IMR-90 (cell line): ENCODE data around the gene APH1A. TPM values are rescaled to one million over a fixed set of nuclear protein-coding genes. Genes with fewer than 3 reads are reported as not detected.

ENCODE experiments used
- ATAC-seq: fragments of 200-7000 bp; cut with Tn5 transposase; 2 replicates; pipeline ENCODE4 v1.9.1; 2020; ENCODE audit warnings: low read depth, mild to moderate bottlenecking, moderate library complexity
- BruUV-seq: library from RNA; stranded (reverse); fragments of 400-500 nt; replicated peaks from 2 replicates; lab custom pipeline; 2021; lab: Mats Ljungman, UMichigan
- CTCF ChIA-PET: fragments of 300-600 bp; formaldehyde crosslinking; extraction: SDS; loops from one replicate; lab custom pipeline; 2021; ENCODE audit warnings: antibody characterized with exemption; lab: Yijun Ruan, JAX
- POLR2A ChIA-PET: fragments of 300-600 bp; sonication (Branson Sonifier 250); formaldehyde crosslinking; loops from one replicate; lab custom pipeline; 2022; ENCODE audit warnings: antibody characterized with exemption; ENCODE audit not compliant: unreplicated experiment; lab: Charles Lee
- DNase-seq: peaks from one replicate; pipeline ENCODE4 v3.0.0; 2013
- H2AFZ ChIP-seq: replicated peaks from 2 replicates; pipeline ENCODE3; 2013; ENCODE audit warnings: low read length, mild to moderate bottlenecking; ENCODE audit not compliant: poor library complexity
- H2AK5ac ChIP-seq: 2 replicates; pipeline ENCODE4 v1.6.1; 2013; ENCODE audit warnings: low read depth, low read length, inconsistent platforms
- H2AK9ac ChIP-seq: replicated peaks from 2 replicates; pipeline ENCODE3; 2013; ENCODE audit warnings: mild to moderate bottlenecking, low read depth, low read length, moderate library complexity; ENCODE audit not compliant: poor library complexity
- H2BK120ac ChIP-seq: 2 replicates; pipeline ENCODE4 v1.6.1; 2013; ENCODE audit warnings: low read depth, low read length, inconsistent platforms
- H2BK15ac ChIP-seq: 3 replicates; pipeline ENCODE4 v1.6.1; 2013; ENCODE audit warnings: low read depth, low read length, inconsistent platforms
- H2BK20ac ChIP-seq: 2 replicates; pipeline ENCODE4 v1.6.1; 2013; ENCODE audit warnings: low read depth, mild to moderate bottlenecking, inconsistent platforms, low read length, moderate library complexity
- H2BK5ac ChIP-seq: 2 replicates; pipeline ENCODE4 v1.6.1; 2013; ENCODE audit warnings: mild to moderate bottlenecking, low read depth, low read length, inconsistent platforms; ENCODE audit not compliant: poor library complexity, severe bottlenecking
- H3K14ac ChIP-seq: replicated peaks from 2 replicates; pipeline ENCODE4 v1.6.1; 2013; ENCODE audit warnings: low read depth, low read length, inconsistent platforms
- H3K18ac ChIP-seq: 2 replicates; pipeline ENCODE4 v1.6.1; 2013; ENCODE audit warnings: low read depth, low read length, control low read depth
- H3K23ac ChIP-seq: 2 replicates; pipeline ENCODE4 v1.6.1; 2013; ENCODE audit warnings: low read depth, low read length, inconsistent platforms
- H3K27ac ChIP-seq: 2 replicates; pipeline ENCODE4 v1.5.1; 2013; ENCODE audit warnings: mild to moderate bottlenecking, control low read depth, low read length; ENCODE audit not compliant: insufficient read depth
- H3K27me3 ChIP-seq: 2 replicates; pipeline ENCODE4 v1.6.1; 2013; ENCODE audit warnings: low read length; ENCODE audit not compliant: control insufficient read depth, insufficient read depth
- H3K36me3 ChIP-seq: 2 replicates; pipeline ENCODE4 v1.6.1; 2013; ENCODE audit warnings: low read length, mixed read lengths; ENCODE audit not compliant: control insufficient read depth, insufficient read depth
- H3K4ac ChIP-seq: 2 replicates; pipeline ENCODE4 v1.6.1; 2013; ENCODE audit warnings: low read depth, low read length, inconsistent platforms
- H3K4me1 ChIP-seq: 2 replicates; pipeline ENCODE4 v1.6.1; 2013; ENCODE audit warnings: low read length, mixed read lengths; ENCODE audit not compliant: control insufficient read depth, insufficient read depth
- H3K4me2 ChIP-seq: 2 replicates; pipeline ENCODE4 v1.6.1; 2013; ENCODE audit warnings: low read depth, mild to moderate bottlenecking, control low read depth, low read length, moderate library complexity
- H3K4me3 ChIP-seq: 2 replicates; pipeline ENCODE4 v1.5.1; 2013; ENCODE audit warnings: low read depth, mild to moderate bottlenecking, control low read depth, low read length, moderate library complexity; ENCODE audit not compliant: insufficient read depth
- H3K56ac ChIP-seq: 2 replicates; pipeline ENCODE4 v1.6.1; 2013; ENCODE audit warnings: low read length, inconsistent platforms; ENCODE audit not compliant: insufficient read depth; ENCODE audit errors: extremely low read depth
- H3K79me1 ChIP-seq, 2 experiments: 2 replicates each; pipeline ENCODE4 v1.6.1; 2013; ENCODE audit warnings: low read length in 2 of 2, inconsistent platforms in 1 of 2, low read depth in 1 of 2
- H3K9ac ChIP-seq: 2 replicates; pipeline ENCODE4 v1.6.1; 2013; ENCODE audit warnings: low read depth, low read length, control low read depth
- H3K9me1 ChIP-seq: 2 replicates; pipeline ENCODE4 v1.6.1; 2013; ENCODE audit warnings: low read length, inconsistent platforms; ENCODE audit not compliant: insufficient read depth
- H3K9me3 ChIP-seq: 2 replicates; pipeline ENCODE4 v1.6.1; 2013; ENCODE audit warnings: low read length; ENCODE audit not compliant: control insufficient read depth, insufficient read depth
- H4K20me1 ChIP-seq: 2 replicates; pipeline ENCODE4 v1.6.1; 2013; ENCODE audit warnings: low read length, inconsistent platforms; ENCODE audit not compliant: insufficient read depth
- H4K5ac ChIP-seq: 2 replicates; pipeline ENCODE4 v1.6.1; 2013; ENCODE audit warnings: mild to moderate bottlenecking, low read depth, low read length, control low read depth
- H4K8ac ChIP-seq, 2 experiments: 2 replicates each; pipeline ENCODE4 v1.6.1; 2013; ENCODE audit warnings: low read depth in 2 of 2, low read length in 2 of 2, control low read depth in 1 of 2, inconsistent platforms in 1 of 2
- H4K91ac ChIP-seq: 2 replicates; pipeline ENCODE4 v1.6.1; 2013; ENCODE audit warnings: low read depth, low read length, inconsistent platforms; ENCODE audit not compliant: insufficient read depth
- BHLHE40 ChIP-seq: fragments of 150-350 bp; IDR thresholded peaks from 2 replicates; pipeline ENCODE4 v1.6.1; 2016; ENCODE audit warnings: mild to moderate bottlenecking, low read depth, low read length
- CEBPB ChIP-seq: IDR thresholded peaks from 2 replicates; pipeline ENCODE4 v1.6.1; 2012; ENCODE audit warnings: low read depth, low read length, improper control_type of control experiment
- CHD1 ChIP-seq: IDR thresholded peaks from 2 replicates; pipeline ENCODE4 v1.6.1; 2012; ENCODE audit warnings: low read depth, low read length, improper control_type of control experiment
- CTCF ChIP-seq: conservative IDR thresholded peaks from 2 replicates; pipeline ENCODE4 v1.5.1; 2012; ENCODE audit warnings: mild to moderate bottlenecking, low read depth, low read length, improper control_type of control experiment
- ELK1 ChIP-seq: fragments of 150-350 bp; IDR thresholded peaks from 2 replicates; pipeline ENCODE4 v1.6.1; 2016; ENCODE audit warnings: low read depth, mild to moderate bottlenecking, low read length, moderate library complexity, borderline replicate concordance
- FOS ChIP-seq: fragments of 150-350 bp; IDR thresholded peaks from 2 replicates; pipeline ENCODE4 v1.6.1; 2016; ENCODE audit warnings: low read depth, low read length
- MAFK ChIP-seq: IDR thresholded peaks from 2 replicates; pipeline ENCODE4 v1.6.1; 2012; ENCODE audit warnings: low read depth, low read length, improper control_type of control experiment
- MAZ ChIP-seq: IDR thresholded peaks from 2 replicates; pipeline ENCODE4 v1.6.1; 2012; ENCODE audit warnings: low read depth, mild to moderate bottlenecking, low read length, improper control_type of control experiment, moderate library complexity, borderline replicate concordance
- MXI1 ChIP-seq: IDR thresholded peaks from 2 replicates; pipeline ENCODE4 v1.6.1; 2012; ENCODE audit warnings: low read depth, mild to moderate bottlenecking, low read length, moderate library complexity, borderline replicate concordance
- NFE2L2 ChIP-seq: fragments of 150-350 bp; IDR thresholded peaks from 2 replicates; pipeline ENCODE4 v1.6.1; 2016; ENCODE audit warnings: low read depth, mild to moderate bottlenecking, low read length
- POLR2A ChIP-seq: IDR thresholded peaks from 2 replicates; pipeline ENCODE4 v1.6.1; 2012; ENCODE audit warnings: mild to moderate bottlenecking, low read depth, low read length
- RFX5 ChIP-seq: IDR thresholded peaks from 2 replicates; pipeline ENCODE4 v1.8.0; 2012; ENCODE audit warnings: low read depth, mild to moderate bottlenecking, low read length, moderate library complexity
- SMC3 ChIP-seq: fragments of 150-350 bp; IDR thresholded peaks from 2 replicates; pipeline ENCODE4 v1.6.1; 2016; ENCODE audit warnings: low read depth, mild to moderate bottlenecking, antibody characterized with exemption, low read length, moderate library complexity
- WGBS, 2 experiments: methylation state at CpG; one replicate each; pipeline versions ENCODE4 v1.1.5 to v1.1.7; 2013; ENCODE audit warnings: missing lambda C conversion rate in 2 of 2; ENCODE audit not compliant: insufficient read length in 1 of 2; ENCODE audit errors: extremely low coverage in 2 of 2; 5-methylcytosine and 5-hydroxymethylcytosine counted together
- dilution Hi-C: fragments of 300-500 bp; cut with HindIII; formaldehyde crosslinking; loops from one replicate; pipeline ENCODE4 v1.14.3; 2018; ENCODE audit warnings: low sequenced_read_pairs; ENCODE audit not compliant: unreplicated experiment
- in situ Hi-C: fragments of 300-500 bp; cut with MboI; formaldehyde crosslinking; loops from 3 replicates; pipeline ENCODE4 v1.14.3; 2019; ENCODE audit warnings: low sequenced_read_pairs, inconsistent platforms, mixed read lengths
- intact Hi-C: fragments of 100-400 bp; cut with micrococcal nuclease; formaldehyde crosslinking; loops from 2 replicates; pipeline ENCODE4 v1.10.0; 2022
- polyA plus RNA-seq, 3 experiments: library from polyadenylated mRNA; depleted of rRNA; stranded (reverse); fragments of >200 nt; gene quantifications; 2 replicates each; pipeline ENCODE4 v1.2.3, GENCODE V29; 2012; ENCODE audit warnings: low replicate concordance in 1 of 3
- total RNA-seq: library from RNA; depleted of rRNA; stranded (reverse); fragments of >200 nt; gene quantifications from 2 replicates; pipeline ENCODE4 v1.2.3, GENCODE V29; 2012
- TF ChIP-seq, protein P1 (sequence below): fragments of 150-350 bp; IDR thresholded peaks from 2 replicates; pipeline ENCODE4 v1.6.1; 2017; ENCODE audit warnings: mild to moderate bottlenecking, antibody characterized with exemption, low read length, low read depth

The APH1A gene
- total and polyA plus RNA-seq, 2 of the 4 experiments (the other 2 are of a cell fraction): 62.0 to 94.2 TPM

DNA sequence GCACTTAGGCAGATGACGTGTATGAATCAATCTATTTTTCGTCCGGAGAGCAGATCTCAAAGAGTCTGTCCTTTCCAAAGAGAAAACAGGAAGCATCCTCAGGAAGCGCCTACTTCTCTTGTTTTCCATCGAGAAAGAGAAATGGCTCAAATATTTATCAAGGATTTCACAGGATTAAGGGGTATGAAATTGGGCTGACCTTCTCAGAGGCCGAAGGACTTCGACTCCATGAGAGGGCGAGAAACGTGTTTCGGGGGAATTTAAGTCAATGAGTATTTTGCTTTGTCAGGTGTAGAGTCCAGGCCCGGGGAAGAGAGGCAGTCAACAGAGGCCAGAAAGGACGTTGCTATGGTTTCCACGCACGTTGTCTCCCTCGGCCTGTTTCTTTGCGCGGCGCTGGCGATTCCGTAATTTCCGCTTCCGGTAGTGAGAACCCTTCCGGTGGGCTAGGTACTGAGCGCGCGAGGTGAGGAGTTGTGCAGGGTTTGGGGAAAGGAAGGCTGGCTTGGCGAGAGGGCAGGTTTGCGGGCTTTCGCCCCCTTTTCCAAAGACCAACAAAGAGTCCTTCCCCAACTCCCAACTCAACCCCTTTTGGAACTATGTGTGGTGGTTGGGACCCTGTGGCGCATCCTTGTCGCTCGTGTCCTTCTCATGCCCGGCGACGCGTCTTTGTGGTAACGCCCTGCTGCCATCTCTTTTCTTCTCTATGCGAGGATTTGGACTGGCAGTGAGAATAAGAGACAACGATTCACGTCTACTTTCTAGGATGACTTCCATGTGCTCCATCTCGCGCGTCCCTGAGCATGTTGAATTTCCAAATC, 24.8 kb upstream of the APH1A start, which contains the start of gene MRPS21:
Gene MRPS21, plus strand, starts transcription at position 429 of the 821 bp plus-strand sequence. CDS start 506 bp downstream, outside the sequence.
- H3K56ac ChIP-seq: peak within 1 kb of the TSS; percentile 61
- H2AK5ac ChIP-seq: peak within 1 kb of the TSS; percentile 72
- CTCF ChIA-PET: no interaction called here
- peak within 1 kb of the TSS; percentile 100 for H4K5ac ChIP-seq
- peak within 1 kb of the TSS; percentile 83 for H4K91ac ChIP-seq
- H2BK5ac ChIP-seq: peak within 1 kb of the TSS; percentile 80
- peak within 1 kb of the TSS; percentile 76 for H3K18ac ChIP-seq
- H3K4me1 ChIP-seq: peaks cover 2% of the 10 kb centered on the region; the same call in 1 of the 2 replicates
- no peaks in the 10 kb centered on the region for H4K20me1 ChIP-seq
- peak within 1 kb of the TSS; percentile 94 for H2AK9ac ChIP-seq
- peak within 1 kb of the TSS; percentile 94 for H3K9ac ChIP-seq
- peak within 1 kb of the TSS; percentile 85 to 99 for H4K8ac ChIP-seq
- TSS peak; percentile 86 for BruUV-seq
- H2BK15ac ChIP-seq: peak within 1 kb of the TSS; percentile 2; the same call in 1 of the 3 replicates
- H2AFZ ChIP-seq: peak within 1 kb of the TSS; percentile 96
- peak within 1 kb of the TSS; percentile 97 for H3K14ac ChIP-seq
- H3K79me1 ChIP-seq: peaks cover 16 to 34% of the 10 kb centered on the region in 2 experiments
- H3K9me1 ChIP-seq: peaks cover 4% of the 10 kb centered on the region
- H3K9me3 ChIP-seq: no peaks in the 10 kb centered on the region
- H3K4me2 ChIP-seq: peak within 1 kb of the TSS; percentile 98
- 6% methylated on average over 16 of the region's 43 CpGs; no CpG with 5 or more reads in 1 of the 2 experiments for WGBS, 2 experiments
- peak within 1 kb of the TSS; percentile 72 for H3K27ac ChIP-seq
- POLR2A ChIA-PET: no interaction called here
- intact Hi-C loops (no loop called here), dilution Hi-C loops (no loop called here), in situ Hi-C loops (no loop called here)
- H3K4me3 ChIP-seq: peak within 1 kb of the TSS; percentile 86
- peak within 1 kb of the TSS; percentile 87 for H3K4ac ChIP-seq
- no peaks in the 10 kb centered on the region for H3K27me3 ChIP-seq
- ATAC-seq: peak; percentile 99
- peak within 1 kb of the TSS; percentile 27; the same call in 1 of the 2 replicates for H2BK120ac ChIP-seq
- DNase-seq: peak; percentile 89
- peak within 1 kb of the TSS; percentile 30; the same call in 1 of the 2 replicates for H2BK20ac ChIP-seq
- peaks cover 8% of the 10 kb centered on the region for H3K36me3 ChIP-seq
- H3K23ac ChIP-seq: peak within 1 kb of the TSS; percentile 89
- TF ChIP-seq ELK1 (no peak), CEBPB (peak; percentile 73), MAZ (peak; percentile 38; the same call in 1 of the 2 replicates), MAFK (peak; percentile 50; the same call in 1 of the 2 replicates), NFE2L2 (no peak; the same call in 1 of the 2 replicates), SMC3 (no peak), CTCF (no peak), POLR2A (peak; percentile 87), BHLHE40 (no peak), MXI1 (peak; percentile 90), FOS (no peak), CHD1 (no peak), RFX5 (no peak)
- TF ChIP-seq, protein P1, sequence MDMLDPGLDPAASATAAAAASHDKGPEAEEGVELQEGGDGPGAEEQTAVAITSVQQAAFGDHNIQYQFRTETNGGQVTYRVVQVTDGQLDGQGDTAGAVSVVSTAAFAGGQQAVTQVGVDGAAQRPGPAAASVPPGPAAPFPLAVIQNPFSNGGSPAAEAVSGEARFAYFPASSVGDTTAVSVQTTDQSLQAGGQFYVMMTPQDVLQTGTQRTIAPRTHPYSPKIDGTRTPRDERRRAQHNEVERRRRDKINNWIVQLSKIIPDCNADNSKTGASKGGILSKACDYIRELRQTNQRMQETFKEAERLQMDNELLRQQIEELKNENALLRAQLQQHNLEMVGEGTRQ: no peak
